Upper lobe of right lung (tissue), 1 donor: ENCODE measurements around the gene ABCC6. TPM values are rescaled to one million over a fixed set of nuclear protein-coding genes. Genes with fewer than 3 reads are reported as not detected.

Source experiments
- ATAC-seq: fragments of 200-7000 bp; cut with Tn5 transposase; one replicate; pipeline ENCODE4 v1.9.1; 2020; ENCODE audit warnings: mild to moderate bottlenecking, moderate library complexity
- DNase-seq: peaks from one replicate; pipeline ENCODE4 v3.0.0-alpha.2; 2020
- H3K27ac ChIP-seq: fragments of 200-600 bp; one replicate; pipeline ENCODE4 v1.8.0; 2022
- H3K27me3 ChIP-seq: fragments of 200-600 bp; one replicate; pipeline ENCODE4 v1.8.0; 2022; ENCODE audit warnings: mild to moderate bottlenecking
- H3K36me3 ChIP-seq: fragments of 200-600 bp; one replicate; pipeline ENCODE4 v1.8.0; 2022
- H3K4me1 ChIP-seq: fragments of 200-600 bp; one replicate; pipeline ENCODE4 v1.8.0; 2022
- H3K4me3 ChIP-seq: fragments of 200-600 bp; one replicate; pipeline ENCODE4 v1.8.0; 2022; ENCODE audit warnings: mild to moderate bottlenecking
- H3K9me3 ChIP-seq: fragments of 200-600 bp; one replicate; pipeline ENCODE4 v1.8.0; 2022
- intact Hi-C: fragments of 100-400 bp; cut with DNase I; formaldehyde crosslinking; loops from one replicate; pipeline ENCODE4 v1.11.0; 2022
- total RNA-seq: library from RNA; stranded (reverse); fragmentation: NEBNext Ultra II Directional; extraction: Animal tissue kit (Norgen Biotek cat#: 25700); gene quantifications from one replicate; pipeline ENCODE4 v1.2.1, GENCODE V29; 2021
- TF ChIP-seq, protein P1 (sequence below): fragments of 200-600 bp; IDR thresholded peaks from one replicate; pipeline ENCODE4 v1.8.0; 2022; ENCODE audit warnings: antibody characterized with exemption
- donor health status: DM: no; HTN: yes; CAD: no; lungs with severe emphysema.

The ABCC6 gene
- total RNA-seq, 1 donor from 2014 or later: 42.5 TPM

DNA sequence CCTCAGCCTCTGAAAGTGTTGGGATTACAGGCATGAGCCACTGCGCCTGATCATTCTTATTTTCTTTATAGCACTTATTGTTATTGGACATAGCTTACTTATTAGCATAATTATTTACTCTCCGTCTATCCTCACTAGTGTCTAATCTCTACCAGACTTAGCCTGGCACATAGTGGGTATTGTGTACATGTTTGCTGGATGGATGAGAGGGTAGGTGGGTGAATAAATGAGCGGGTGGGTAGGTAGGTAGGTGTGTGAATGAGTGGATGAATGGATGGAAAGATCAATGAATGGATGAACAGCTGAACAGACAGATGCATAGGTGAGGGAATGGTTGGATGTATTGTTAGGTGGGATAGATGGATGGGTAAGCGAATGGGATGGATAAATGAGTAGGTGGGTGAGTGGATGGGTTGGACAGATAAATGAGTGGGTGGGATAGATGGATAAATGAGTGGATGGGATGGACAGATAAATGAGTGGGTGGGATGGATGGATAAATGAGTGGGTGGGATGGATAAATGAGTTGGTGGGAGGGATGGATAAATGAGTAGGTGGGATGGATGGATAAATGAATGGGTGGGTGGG lies 51.9 kb downstream of the ABCC6 start:
- Histone ChIP-seq H3K27me3 (no peaks in the 10 kb centered on the region), H3K36me3 (peaks cover 38% of the 10 kb centered on the region), H3K4me1 (no peaks in the 10 kb centered on the region), H3K27ac (no peak overlapping the region), H3K4me3 (no peak overlapping the region), H3K9me3 (no peaks in the 10 kb centered on the region)
- ATAC-seq: no peak
- TF ChIP-seq, protein P1, sequence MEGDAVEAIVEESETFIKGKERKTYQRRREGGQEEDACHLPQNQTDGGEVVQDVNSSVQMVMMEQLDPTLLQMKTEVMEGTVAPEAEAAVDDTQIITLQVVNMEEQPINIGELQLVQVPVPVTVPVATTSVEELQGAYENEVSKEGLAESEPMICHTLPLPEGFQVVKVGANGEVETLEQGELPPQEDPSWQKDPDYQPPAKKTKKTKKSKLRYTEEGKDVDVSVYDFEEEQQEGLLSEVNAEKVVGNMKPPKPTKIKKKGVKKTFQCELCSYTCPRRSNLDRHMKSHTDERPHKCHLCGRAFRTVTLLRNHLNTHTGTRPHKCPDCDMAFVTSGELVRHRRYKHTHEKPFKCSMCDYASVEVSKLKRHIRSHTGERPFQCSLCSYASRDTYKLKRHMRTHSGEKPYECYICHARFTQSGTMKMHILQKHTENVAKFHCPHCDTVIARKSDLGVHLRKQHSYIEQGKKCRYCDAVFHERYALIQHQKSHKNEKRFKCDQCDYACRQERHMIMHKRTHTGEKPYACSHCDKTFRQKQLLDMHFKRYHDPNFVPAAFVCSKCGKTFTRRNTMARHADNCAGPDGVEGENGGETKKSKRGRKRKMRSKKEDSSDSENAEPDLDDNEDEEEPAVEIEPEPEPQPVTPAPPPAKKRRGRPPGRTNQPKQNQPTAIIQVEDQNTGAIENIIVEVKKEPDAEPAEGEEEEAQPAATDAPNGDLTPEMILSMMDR: no peak
- DNase-seq: no peak
- intact Hi-C loops: no loop called here

DNA sequence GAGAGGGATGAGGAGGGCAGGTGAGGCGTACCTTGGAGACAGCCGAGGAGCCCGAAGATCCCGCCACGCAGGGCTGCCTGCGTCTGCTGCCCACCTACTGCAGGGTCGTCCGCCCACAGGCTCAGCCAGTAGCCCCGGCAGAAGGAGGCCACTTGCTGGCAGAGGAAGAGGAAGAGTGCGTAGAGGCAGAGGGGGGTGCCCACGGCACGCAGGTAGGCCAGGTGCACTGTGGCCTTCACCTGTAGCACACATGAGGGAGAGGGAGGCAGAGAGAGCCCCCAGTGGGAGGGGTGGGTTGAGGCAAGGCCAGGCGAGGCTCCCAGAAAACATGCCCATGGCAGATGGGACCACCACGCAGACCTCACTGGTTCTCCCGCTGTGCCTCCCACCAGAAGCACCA lies 53.7 kb downstream of the ABCC6 start:
- Histone ChIP-seq H3K27ac (no peak overlapping the region), H3K4me3 (no peak overlapping the region), H3K4me1 (no peaks in the 10 kb centered on the region), H3K27me3 (no peaks in the 10 kb centered on the region), H3K36me3 (peaks cover 46% of the 10 kb centered on the region), H3K9me3 (no peaks in the 10 kb centered on the region)
- DNase-seq (peak; percentile 61), ATAC-seq (peak; percentile 24)
- intact Hi-C loops: no loop called here
- TF ChIP-seq, protein P1: no peak

DNA sequence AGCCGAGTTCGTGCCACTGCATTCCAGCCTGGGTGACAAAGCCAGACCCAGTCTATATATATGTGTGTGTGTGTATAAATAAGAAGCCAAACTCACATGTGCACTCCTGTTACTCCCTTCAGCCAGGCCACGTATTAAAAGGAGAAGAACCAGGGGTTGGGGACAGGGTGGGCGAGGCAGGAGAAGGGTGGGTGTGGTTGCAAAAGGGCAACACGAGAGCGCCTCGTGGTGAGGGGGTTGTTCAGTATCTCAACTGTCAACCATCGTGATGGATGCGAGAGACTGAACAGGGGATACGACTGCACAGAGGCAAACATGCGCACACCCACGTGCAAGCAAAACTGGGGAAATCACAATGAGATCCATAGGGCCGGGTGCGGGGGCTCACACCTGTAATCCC lies 54.9 kb downstream of the ABCC6 start:
- TF ChIP-seq, protein P1: no peak
- peak; percentile 48 for DNase-seq
- Histone ChIP-seq H3K4me3 (no peak overlapping the region), H3K27me3 (no peaks in the 10 kb centered on the region), H3K27ac (no peak overlapping the region), H3K36me3 (peaks cover 46% of the 10 kb centered on the region), H3K9me3 (no peaks in the 10 kb centered on the region), H3K4me1 (no peaks in the 10 kb centered on the region)
- intact Hi-C loops: no loop called here
- ATAC-seq: no peak

DNA sequence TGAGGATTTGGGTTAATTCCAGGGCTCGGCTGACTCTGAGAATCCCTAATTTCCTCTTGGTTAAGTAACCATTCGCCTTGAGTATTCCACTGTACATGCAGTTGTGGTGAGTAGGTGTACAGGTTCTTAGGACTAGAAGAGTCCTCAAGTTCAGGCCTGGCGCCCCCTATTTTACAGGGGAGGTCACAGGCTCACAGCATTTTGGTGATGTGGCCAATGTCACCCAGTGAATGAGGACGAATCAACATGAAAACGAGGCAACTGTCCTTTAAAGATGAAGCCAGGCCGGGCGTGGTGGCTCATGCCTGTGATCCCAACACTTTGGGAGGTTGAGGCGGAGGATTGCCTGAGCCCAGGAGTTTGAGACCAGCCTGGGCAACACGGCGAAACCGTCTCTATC lies 55.4 kb downstream of the ABCC6 start:
- intact Hi-C loops: no loop called here
- DNase-seq: peak; percentile 38
- H3K36me3 ChIP-seq: peaks cover 46% of the 10 kb centered on the region

DNA sequence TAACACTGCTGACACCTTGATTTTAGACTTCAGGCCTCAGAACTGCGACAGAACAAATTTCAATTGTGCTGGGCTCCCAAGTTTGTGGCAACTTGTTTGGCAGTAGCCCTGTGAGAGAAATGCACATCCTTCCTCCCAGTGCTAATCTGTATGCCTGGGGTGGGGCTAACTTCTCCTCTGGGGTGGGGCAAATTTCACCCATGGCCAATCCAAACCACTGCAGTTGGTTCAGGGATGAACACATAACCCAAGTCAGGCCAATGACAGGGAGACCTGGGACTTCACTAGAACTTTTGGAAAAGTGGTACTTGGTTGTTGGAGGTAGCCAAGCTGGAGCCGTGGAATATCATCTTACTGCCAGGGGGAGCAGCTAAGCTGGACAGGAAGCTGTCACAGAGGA lies 56.3 kb downstream of the ABCC6 start:
- H3K4me3 ChIP-seq: no peak overlapping the region
- TF ChIP-seq, protein P1: no peak
- H3K27ac ChIP-seq: no peak overlapping the region
- H3K4me1 ChIP-seq: no peaks in the 10 kb centered on the region
- peaks cover 46% of the 10 kb centered on the region for H3K36me3 ChIP-seq
- peak; percentile 2 for DNase-seq
- intact Hi-C loops: no loop called here
- no peaks in the 10 kb centered on the region for H3K27me3 ChIP-seq
- H3K9me3 ChIP-seq: no peaks in the 10 kb centered on the region
- no peak for ATAC-seq

More for the DNA sequence above, 55.4 kb downstream of the ABCC6 start:
- Histone ChIP-seq H3K4me1 (no peaks in the 10 kb centered on the region), H3K27me3 (no peaks in the 10 kb centered on the region), H3K9me3 (no peaks in the 10 kb centered on the region), H3K27ac (no peak overlapping the region), H3K4me3 (no peak overlapping the region)
- TF ChIP-seq, protein P1: no peak
- ATAC-seq: no peak

DNA sequence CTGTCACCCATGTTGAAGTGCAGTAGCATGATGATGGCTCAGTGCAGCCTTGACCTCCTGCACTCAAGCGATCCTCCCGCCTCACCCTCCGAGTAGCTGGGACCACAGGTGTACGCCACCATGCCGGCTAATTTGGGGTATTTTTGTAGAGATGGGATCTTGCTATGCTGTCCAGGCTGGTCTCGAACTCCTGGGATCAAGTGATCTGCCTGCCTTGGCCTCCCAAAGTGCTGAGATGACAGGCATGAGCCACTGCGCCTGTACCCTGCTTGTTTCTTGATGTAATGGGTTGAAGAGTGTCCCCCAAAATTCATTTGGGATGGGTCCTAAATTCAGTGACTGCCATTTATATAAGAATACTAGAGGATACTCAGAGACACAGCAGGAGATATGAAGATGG lies 57.2 kb downstream of the ABCC6 start:
- H3K4me1 ChIP-seq: no peaks in the 10 kb centered on the region
- no peaks in the 10 kb centered on the region for H3K9me3 ChIP-seq
- intact Hi-C loops: no loop called here
- H3K36me3 ChIP-seq: peaks cover 41% of the 10 kb centered on the region
- DNase-seq (no peak), ATAC-seq (no peak)
- H3K27ac ChIP-seq: no peak overlapping the region
- TF ChIP-seq, protein P1: no peak
- no peaks in the 10 kb centered on the region for H3K27me3 ChIP-seq
- no peak overlapping the region for H3K4me3 ChIP-seq
